DMS53 treated with DMSO at 0.1 percent for 48 hours (cell line): Measurements from ENCODE around the gene FNDC5.
A peak's percentile ranks its signal among the peaks of the same experiment; 100 is the strongest.

Experiments used
- DNase-seq: peaks from one replicate; lab custom pipeline; 2025; ENCODE audit not compliant: unreplicated experiment; lab: John Stamatoyannopoulos, UW

Gene FNDC5

GRCh38 chr1:32897082-32898049 lies 26.7 kb upstream of the FNDC5 start:
- no peak for DNase-seq

DNA sequence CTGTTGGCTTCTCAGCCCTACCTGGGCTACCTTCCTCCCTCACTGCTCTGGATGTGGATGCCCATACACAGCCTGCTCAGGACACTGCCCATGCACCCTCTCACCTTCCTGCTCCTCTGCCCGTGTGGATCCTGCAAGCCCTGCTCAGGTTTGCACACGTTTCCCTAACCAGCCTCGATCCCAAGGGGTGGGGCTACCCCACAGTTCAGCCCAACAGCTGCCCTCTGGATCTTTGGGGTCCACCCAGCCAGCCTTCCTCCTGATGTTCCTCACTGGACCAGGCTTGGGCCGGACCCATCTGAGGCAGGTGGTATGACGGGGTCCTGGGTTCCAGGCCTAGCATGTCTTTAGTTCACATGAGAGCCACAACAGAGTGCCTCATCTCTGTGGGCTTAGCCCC lies 25.7 kb upstream of the FNDC5 start:
- DNase-seq, result no peak

DNA sequence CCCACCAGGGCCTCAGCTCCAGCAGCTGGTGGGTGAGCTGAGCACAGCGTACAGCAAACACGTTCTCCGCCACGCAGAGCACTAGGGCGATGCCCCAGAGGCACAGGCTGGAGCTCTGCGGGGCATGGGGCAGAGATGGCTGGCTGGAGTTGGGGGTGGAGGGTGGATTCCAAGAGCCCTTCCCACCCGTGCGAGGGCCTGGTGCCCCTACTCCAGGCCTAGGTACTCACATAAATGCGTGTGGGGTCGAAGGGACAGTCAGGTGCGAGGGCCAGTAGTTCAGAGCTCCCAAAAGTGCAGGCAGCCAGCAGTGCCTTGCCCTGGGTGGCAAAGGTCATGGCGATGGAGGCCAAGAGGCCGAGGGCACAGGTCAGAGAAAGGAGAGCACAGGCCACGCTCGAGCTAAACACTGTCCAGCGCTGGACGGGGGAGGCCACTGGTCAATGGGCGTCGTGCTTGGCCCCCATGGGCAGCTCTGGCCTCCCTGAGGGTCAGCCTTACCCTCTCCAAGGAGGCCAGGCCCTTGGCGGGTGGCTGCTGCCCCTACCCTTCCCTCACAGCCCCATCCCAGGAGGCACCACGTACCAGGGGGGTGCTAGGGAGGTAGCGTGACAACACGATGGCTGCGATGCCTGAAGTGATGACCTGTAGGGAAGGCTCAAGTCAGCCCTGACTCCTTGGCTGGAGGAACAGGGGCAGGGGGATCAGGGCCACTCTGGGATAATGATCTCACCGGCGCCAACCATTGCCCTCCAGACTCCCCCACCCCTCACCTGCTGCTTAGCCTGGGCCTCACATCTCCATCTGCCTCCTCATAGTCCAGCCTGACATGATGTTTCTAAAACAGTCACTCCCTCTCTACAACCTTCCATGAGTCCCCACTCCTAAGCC lies 24.9 kb upstream of the FNDC5 start:
- DNase-seq, result no peak

GRCh38 chr1:32894681-32895080 lies 24.0 kb upstream of the FNDC5 start:
- DNase-seq, result no peak

- DNase-seq, result no peak
Observed at GRCh38 chr1:32894019-32894600, 23.4 kb upstream of the FNDC5 start.

- DNase-seq, result peak; percentile 49
Observed at GRCh38 chr1:32893198-32894018, 22.7 kb upstream of the FNDC5 start.

- peak; percentile 49 for DNase-seq
Observed at GRCh38 chr1:32892368-32893197, 21.9 kb upstream of the FNDC5 start.

DNA sequence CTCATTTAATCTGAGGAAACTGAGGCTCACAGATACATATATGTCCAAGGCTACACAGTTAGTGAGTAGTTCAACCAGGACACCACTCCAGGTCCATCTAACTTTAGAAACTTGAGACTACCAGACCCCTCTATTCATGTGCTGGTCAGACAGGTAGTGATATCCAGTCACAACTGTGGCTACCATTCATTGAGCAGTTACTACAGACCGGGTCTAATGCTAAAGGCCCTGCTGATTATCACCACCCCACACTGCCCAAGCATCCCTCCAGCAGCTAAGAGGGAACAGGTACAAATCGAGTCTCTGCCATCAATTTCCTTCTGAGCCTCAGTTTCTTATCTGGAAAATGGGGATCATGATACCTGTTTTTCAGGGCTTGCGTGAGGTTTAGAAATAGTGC lies 20.9 kb upstream of the FNDC5 start:
- no peak for DNase-seq

- no peak for DNase-seq
Observed at GRCh38 chr1:32891241-32891570, 20.5 kb upstream of the FNDC5 start.

DNA sequence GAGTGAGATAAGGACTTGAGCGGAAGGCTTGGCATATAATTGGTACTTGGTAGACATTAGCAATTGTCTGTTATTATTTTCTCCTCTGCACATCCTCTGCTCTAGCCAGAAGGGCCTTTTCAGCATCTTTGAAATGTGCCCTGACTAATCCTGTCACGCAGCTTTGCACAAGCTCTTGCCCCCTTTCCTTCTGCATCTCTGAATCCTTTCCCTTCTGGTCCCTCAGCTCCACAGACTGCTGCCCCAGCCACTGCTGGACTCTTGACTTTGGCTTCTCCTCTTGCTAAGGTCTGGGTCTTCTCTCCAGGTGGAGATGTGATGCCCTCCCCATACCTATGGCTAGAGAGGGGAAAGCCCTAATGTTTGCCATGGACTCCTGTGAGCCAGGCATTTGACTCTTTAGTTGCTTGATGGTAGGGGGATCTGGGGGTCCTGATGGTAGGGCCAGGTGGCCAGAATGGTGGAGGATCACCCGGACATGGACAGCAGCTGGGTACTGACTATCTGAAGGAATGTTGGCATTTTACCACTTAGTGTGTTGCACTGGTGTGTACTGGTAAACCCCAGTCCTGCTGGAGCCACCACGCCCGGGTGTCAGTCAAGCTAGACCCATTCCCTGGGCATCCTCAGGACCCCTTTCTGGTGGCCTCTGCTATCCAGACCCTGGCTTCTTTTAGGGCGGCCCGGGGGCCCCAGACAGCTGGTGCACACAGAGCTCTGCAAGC lies 20.0 kb upstream of the FNDC5 start:
- no peak for DNase-seq

GRCh38 chr1:32889731-32890278 lies 19.1 kb upstream of the FNDC5 start:
- DNase-seq, result no peak

- DNase-seq, result no peak
Observed at GRCh38 chr1:32888677-32889420, 18.1 kb upstream of the FNDC5 start.

- no peak for DNase-seq
Observed at GRCh38 chr1:32888134-32888533, 17.4 kb upstream of the FNDC5 start.

GRCh38 chr1:32887623-32888022 lies 16.9 kb upstream of the FNDC5 start:
- no peak for DNase-seq

DNA sequence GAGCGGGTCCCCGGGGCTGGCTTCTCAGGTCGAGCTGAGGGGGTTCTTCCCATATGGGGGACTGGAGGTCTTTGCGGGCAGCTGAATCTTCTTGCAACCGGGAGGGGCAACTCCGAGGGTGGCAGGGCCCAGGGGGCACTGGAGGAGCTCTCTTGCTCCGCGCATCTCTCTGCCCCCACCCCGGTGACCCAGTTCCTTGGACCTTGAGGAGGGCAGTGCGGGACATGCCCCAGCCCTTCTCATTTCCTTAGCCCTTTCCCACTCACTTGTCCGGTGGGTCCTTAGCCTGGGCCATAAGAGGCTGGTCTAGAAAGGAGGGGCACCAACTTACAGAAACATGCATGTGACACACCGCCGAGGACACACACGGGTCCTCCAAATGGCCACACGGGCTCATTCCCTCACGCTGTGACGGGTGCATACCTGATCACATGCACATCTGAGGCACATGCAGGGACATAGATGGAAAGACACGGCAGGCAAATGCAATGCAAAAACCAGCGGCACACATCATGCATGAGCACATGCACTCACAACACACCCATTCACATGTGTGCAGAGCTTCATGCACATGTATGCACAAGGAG lies 16.2 kb upstream of the FNDC5 start:
- DNase-seq, result no peak

GRCh38 chr1:32886004-32886827 lies 15.5 kb upstream of the FNDC5 start, which contains the start of gene HPCA:
HPCA (plus strand) TSS chr1:32886491; CDS start chr1:32888899, 2,408 bp downstream.
- DNase-seq, result peak; percentile 18

DNA sequence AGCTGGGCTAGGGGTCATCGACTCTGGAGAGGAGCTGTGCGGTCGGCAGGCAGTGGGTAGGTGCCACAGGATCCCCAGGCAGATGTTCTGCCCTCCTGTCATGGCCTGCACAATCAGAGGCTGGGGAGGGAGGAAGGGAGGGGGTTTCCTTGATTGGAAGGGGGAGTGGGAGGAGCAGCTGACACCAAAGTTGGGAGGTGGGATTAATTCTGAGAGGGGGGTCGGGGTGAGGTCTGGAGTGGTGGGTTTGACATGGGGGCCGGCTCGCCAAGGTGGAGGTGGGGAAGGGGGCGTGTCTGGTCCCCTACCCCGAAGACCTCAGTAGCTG lies 14.9 kb upstream of the FNDC5 start:
- no peak for DNase-seq
